Lung (tissue), 12 donors: ENCODE results near the gene XXYLT1. TPM values are rescaled to one million over a fixed set of nuclear protein-coding genes. Genes with fewer than 3 reads are reported as not detected.

Experiments
- ATAC-seq: fragments of 200-7000 bp; cut with Tn5 transposase; one replicate; pipeline ENCODE4 v1.9.1; 2020; ENCODE audit warnings: moderate number of reproducible peaks; ENCODE audit not compliant: insufficient read depth, low FRiP score
- DNase-seq, 3 donors: peaks; one replicate each; pipeline ENCODE4 v3.0.0-alpha.2; 2013 to 2017
- H3K27ac ChIP-seq, 2 donors: one replicate each; pipeline ENCODE4 v1.5.1; 2013; ENCODE audit warnings: mild to moderate bottlenecking in 2 of 2, moderate library complexity in 2 of 2, control low read depth in 1 of 2, inconsistent platforms in 1 of 2, low read depth in 1 of 2, low read length in 1 of 2
- H3K27me3 ChIP-seq, 3 donors: one replicate each; pipeline ENCODE4 v1.5.1; 2013; ENCODE audit warnings: low read length in 2 of 3; ENCODE audit not compliant: control insufficient read depth in 3 of 3, insufficient read depth in 3 of 3
- H3K36me3 ChIP-seq, 4 donors: one replicate each; pipeline ENCODE4 v1.5.1; 2013; ENCODE audit warnings: low read length in 4 of 4, mild to moderate bottlenecking in 1 of 4, moderate library complexity in 1 of 4; ENCODE audit not compliant: control insufficient read depth in 4 of 4, insufficient read depth in 4 of 4
- H3K4me1 ChIP-seq, 5 donors: one replicate each; pipeline ENCODE4 v1.5.1; 2013; ENCODE audit warnings: low read length in 5 of 5, mild to moderate bottlenecking in 2 of 5, moderate library complexity in 1 of 5; ENCODE audit not compliant: control insufficient read depth in 5 of 5, insufficient read depth in 5 of 5
- H3K4me3 ChIP-seq: one replicate; pipeline ENCODE4 v1.5.1; 2013; ENCODE audit warnings: mild to moderate bottlenecking, control low read depth, moderate library complexity
- H3K9ac ChIP-seq, 2 donors: one replicate each; pipeline ENCODE4 v1.5.1; 2013; ENCODE audit warnings: low read length in 2 of 2, control low read depth in 1 of 2; ENCODE audit not compliant: insufficient read depth in 1 of 2
- H3K9me3 ChIP-seq, 4 donors: one replicate each; pipeline ENCODE4 v1.5.1; 2013; ENCODE audit warnings: low read length in 3 of 4, mild to moderate bottlenecking in 1 of 4, moderate library complexity in 1 of 4; ENCODE audit not compliant: control insufficient read depth in 4 of 4, insufficient read depth in 3 of 4
- CTCF ChIP-seq: IDR thresholded peaks from 2 replicates; pipeline ENCODE4 v1.5.1; 2012; ENCODE audit warnings: mild to moderate bottlenecking; ENCODE audit errors: control extremely low read depth, extremely low read depth
- whole genome bisulfite sequencing, 2 donors: extraction: QIAGEN DNeasy Blood & Tissue Kit; methylation state at CpG; one replicate each; pipeline ENCODE4 v1.1.7; 2013; 5-methylcytosine and 5-hydroxymethylcytosine counted together
- polyA plus RNA-seq, 2 donors: library from polyadenylated mRNA; stranded (reverse); fragments of 200-250 nt; gene quantifications; one replicate each; pipeline ENCODE4 v1.2.1, GENCODE V29; 2013
- total RNA-seq, 2 donors: library from RNA; depleted of rRNA in 1 of 2; stranded (reverse); fragments of >200 nt in 1 of 2; gene quantifications; one replicate each; pipeline ENCODE4 v1.2.1, GENCODE V29; 2014 to 2021
- donor health status: control.
- donor health status: control.
- donor health status: Bipolar disorder and iron deficiency.
- donor health status: healthy.
- donor health status: DM: yes; HTN: yes; CAD: no.

Gene XXYLT1
- total and polyA plus RNA-seq, 4 donors: 4.7 to 15.4 (median 11.4) TPM

- no peak for TF ChIP-seq CTCF
- ATAC-seq: no peak
- Histone ChIP-seq H3K9me3 (no peaks in the 10 kb centered on the region), H3K27me3 (no peaks in the 10 kb centered on the region), H3K4me1 (peaks cover 0 to 20% (median 4%) of the 10 kb centered on the region in 5 donors), H3K36me3 (peaks cover 0 to 4% (median 0%) of the 10 kb centered on the region in 4 donors), H3K4me3 (no peak overlapping the region), H3K9ac (no peak overlapping the region), H3K27ac (no peak overlapping the region)
- DNase-seq: no peak
- 95 to 97% methylated on average over 11 of the region's 11 CpGs for WGBS, 2 donors
These were observed 2.2 kb downstream of the XXYLT1 start for GRCh38 chr3:195268576-195269309.

- 88 to 94% methylated on average over 3 of the region's 3 CpGs for WGBS, 2 donors
These were observed 3.9 kb downstream of the XXYLT1 start for GRCh38 chr3:195267096-195267495.

GRCh38 chr3:195266428-195266827 lies 4.5 kb downstream of the XXYLT1 start:
- peaks cover 0 to 14% (median 4%) of the 10 kb centered on the region in 5 donors for H3K4me1 ChIP-seq
- no peak overlapping the region for H3K9ac ChIP-seq
- no peak overlapping the region for H3K4me3 ChIP-seq
- no peak for DNase-seq
- no peaks in the 10 kb centered on the region for H3K27me3 ChIP-seq
- no peak overlapping the region for H3K27ac ChIP-seq
- no peak for ATAC-seq
- WGBS, 2 donors: 95 to 99% methylated on average over 5 of the region's 5 CpGs
- no peaks in the 10 kb centered on the region for H3K9me3 ChIP-seq
- no peak for TF ChIP-seq CTCF
- peaks cover 0 to 4% (median 0%) of the 10 kb centered on the region in 4 donors for H3K36me3 ChIP-seq

More at GRCh38 chr3:195267096-195267495, 3.9 kb downstream of the XXYLT1 start:
- H3K4me3 ChIP-seq: no peak overlapping the region
- peaks cover 0 to 19% (median 4%) of the 10 kb centered on the region in 5 donors for H3K4me1 ChIP-seq
- peaks cover 0 to 4% (median 0%) of the 10 kb centered on the region in 4 donors for H3K36me3 ChIP-seq
- no peak overlapping the region for H3K27ac ChIP-seq
- TF ChIP-seq CTCF: no peak
- H3K9ac ChIP-seq: no peak overlapping the region
- no peaks in the 10 kb centered on the region for H3K9me3 ChIP-seq
- no peak for ATAC-seq
- no peak for DNase-seq
- no peaks in the 10 kb centered on the region for H3K27me3 ChIP-seq
